SK-N-SH (cell line): Measurements from ENCODE around the gene CSPG4. TPM values are rescaled to one million over a fixed set of nuclear protein-coding genes. Genes with fewer than 3 reads are reported as not detected.

Experiments
- CTCF ChIA-PET: fragments of 300-600, 350-600 bp; formaldehyde crosslinking; extraction: SDS; loops from one replicate; lab custom pipeline; 2021; lab: Yijun Ruan, JAX
- POLR2A ChIA-PET: fragments of 350-600 bp; sonication (Branson Sonifier 250); formaldehyde crosslinking; extraction: SDS; loops from one replicate; lab custom pipeline; 2020; ENCODE audit warnings: antibody characterized with exemption, inconsistent platforms; lab: Yijun Ruan, JAX
- DNase-seq: peaks from one replicate; pipeline ENCODE4 v3.0.0; 2012
- H2AFZ ChIP-seq: fragments of 200-600 bp; sonication (generic); 2 replicates; pipeline ENCODE4 v1.8.1; 2016; ENCODE audit warnings: antibody characterized with exemption, mild to moderate bottlenecking, low read depth
- H3F3A ChIP-seq: fragments of 200-600 bp; sonication (generic); replicated peaks from 2 replicates; pipeline ENCODE3; 2016; ENCODE audit warnings: antibody characterized with exemption, mild to moderate bottlenecking; ENCODE audit not compliant: insufficient read depth
- H3K27ac ChIP-seq, 2 experiments: fragments of 200-500 bp in 1 of 2; fragments of 200-600 bp in 1 of 2; sonication (Bioruptor generic) in 1 of 2; sonication (generic), shearing (Covaris generic) in 1 of 2; 2 replicates each; pipeline versions ENCODE4 v1.5.1 to v1.6.1; 2014 to 2016; ENCODE audit warnings: low read depth in 2 of 2, inconsistent platforms in 1 of 2, low read length in 1 of 2, mild to moderate bottlenecking in 1 of 2, mixed read lengths in 1 of 2
- H3K27me3 ChIP-seq: fragments of 200-600 bp; sonication (generic), shearing (Covaris generic); 2 replicates; pipeline ENCODE4 v1.6.1; 2016; ENCODE audit warnings: mixed run types; ENCODE audit not compliant: insufficient read depth
- H3K36me3 ChIP-seq, 2 experiments: fragments of 200-500 bp in 1 of 2; fragments of 200-600 bp in 1 of 2; sonication (Bioruptor generic) in 1 of 2; sonication (generic) in 1 of 2; replicated peaks in 1 of 2; 2 replicates each; pipeline versions ENCODE3 to v1.5.1; 2014 to 2016; ENCODE audit warnings: low read length in 1 of 2, mild to moderate bottlenecking in 1 of 2; ENCODE audit not compliant: insufficient read depth in 2 of 2, control insufficient read depth in 1 of 2
- H3K4me1 ChIP-seq, 2 experiments: fragments of 200-500 bp in 1 of 2; fragments of 200-600 bp in 1 of 2; sonication (Bioruptor generic) in 1 of 2; sonication (generic), shearing (Covaris generic) in 1 of 2; 2 replicates each; pipeline versions ENCODE4 v1.5.1 to v1.6.1; 2014 to 2016; ENCODE audit warnings: low read depth in 1 of 2, low read length in 1 of 2, mixed run types in 1 of 2; ENCODE audit not compliant: insufficient read depth in 2 of 2, control insufficient read depth in 1 of 2
- H3K4me2 ChIP-seq: fragments of 200-600 bp; sonication (generic), shearing (Covaris generic); 2 replicates; pipeline ENCODE4 v1.6.1; 2017; ENCODE audit warnings: mixed run types
- H3K4me3 ChIP-seq, 2 experiments: fragments of 200-500 bp in 1 of 2; fragments of 200-600 bp in 1 of 2; sonication (Bioruptor generic) in 1 of 2; sonication (generic), shearing (Covaris generic) in 1 of 2; 2 replicates each; pipeline versions ENCODE4 v1.5.1 to v1.8.1; 2014 to 2016; ENCODE audit warnings: low read depth in 2 of 2, inconsistent platforms in 1 of 2, low read length in 1 of 2, mild to moderate bottlenecking in 1 of 2, mixed read lengths in 1 of 2, moderate library complexity in 1 of 2
- H3K79me2 ChIP-seq: fragments of 200-600 bp; sonication (generic); 2 replicates; pipeline ENCODE4 v1.8.1; 2017; ENCODE audit warnings: mild to moderate bottlenecking; ENCODE audit not compliant: insufficient read depth
- H3K9ac ChIP-seq: fragments of 200-600 bp; sonication (generic); 2 replicates; pipeline ENCODE4 v1.6.1; 2017; ENCODE audit warnings: mixed run types
- H3K9me2 ChIP-seq: fragments of 200-600 bp; sonication (generic); 2 replicates; pipeline ENCODE4 v1.6.1; 2017; ENCODE audit warnings: mixed run types
- H3K9me3 ChIP-seq: fragments of 200-600 bp; sonication (generic); 2 replicates; pipeline ENCODE4 v1.6.1; 2017; ENCODE audit warnings: mixed run types, mild to moderate bottlenecking, moderate library complexity
- H4K20me1 ChIP-seq: fragments of 200-600 bp; sonication (generic); 2 replicates; pipeline ENCODE4 v1.6.1; 2017; ENCODE audit warnings: mild to moderate bottlenecking, mixed run types; ENCODE audit not compliant: insufficient read depth
- CTCF ChIP-seq: fragments of 200-600 bp; sonication (generic); IDR thresholded peaks from 2 replicates; pipeline ENCODE4 v1.6.1; 2017; ENCODE audit warnings: antibody characterized with exemption, mild to moderate bottlenecking, moderate library complexity
- EP300 ChIP-seq, 2 experiments: IDR thresholded peaks; 2 replicates each; pipeline versions ENCODE4 v1.4.0 to v1.6.1; 2012; ENCODE audit warnings: borderline replicate concordance in 1 of 2, low read depth in 1 of 2, low read length in 1 of 2
- FOXJ3 ChIP-seq: sonication (generic); formaldehyde crosslinking; IDR thresholded peaks from 2 replicates; pipeline ENCODE4 v1.5.1; 2020; ENCODE audit warnings: mild to moderate bottlenecking, missing genetic modification reagents
- GATA2 ChIP-seq: sonication (generic); formaldehyde crosslinking; IDR thresholded peaks from 2 replicates; pipeline ENCODE4 v1.5.0; 2020; ENCODE audit warnings: mild to moderate bottlenecking, missing genetic modification reagents
- IRF3 ChIP-seq: fragments of 150-350 bp; IDR thresholded peaks from 2 replicates; pipeline ENCODE4 v1.6.1; 2016; ENCODE audit warnings: mild to moderate bottlenecking, low read depth, low read length
- JUND ChIP-seq: IDR thresholded peaks from 2 replicates; pipeline ENCODE4 v1.4.0; 2012
- MAX ChIP-seq: IDR thresholded peaks from 2 replicates; pipeline ENCODE4 v1.4.0; 2012; ENCODE audit warnings: low read depth
- MXI1 ChIP-seq: IDR thresholded peaks from 2 replicates; pipeline ENCODE4 v1.6.1; 2012; ENCODE audit warnings: mild to moderate bottlenecking, low read depth, low read length, improper control_type of control experiment
- NFIC ChIP-seq: IDR thresholded peaks from 2 replicates; pipeline ENCODE4 v1.4.0; 2012; ENCODE audit warnings: borderline replicate concordance
- NRF1 ChIP-seq: IDR thresholded peaks from 2 replicates; pipeline ENCODE4 v1.6.1; 2012; ENCODE audit warnings: low read depth, mild to moderate bottlenecking, low read length
- PBX3 ChIP-seq: IDR thresholded peaks from 2 replicates; pipeline ENCODE4; 2012
- POLR2AphosphoS5 ChIP-seq: IDR thresholded peaks from 2 replicates; pipeline ENCODE4 v1.6.1; 2012; ENCODE audit warnings: low read depth, low read length
- RAD21 ChIP-seq: IDR thresholded peaks from 2 replicates; pipeline ENCODE4 v1.6.1; 2012; ENCODE audit warnings: mild to moderate bottlenecking, low read length
- RXRA ChIP-seq: IDR thresholded peaks from 2 replicates; pipeline ENCODE4 v1.4.0; 2012; ENCODE audit warnings: low read depth, mild to moderate bottlenecking, borderline replicate concordance
- TAF1 ChIP-seq: IDR thresholded peaks from 2 replicates; pipeline ENCODE4 v1.6.1; 2012; ENCODE audit warnings: low read depth, mild to moderate bottlenecking, low read length, moderate library complexity, borderline replicate concordance
- TCF12 ChIP-seq: IDR thresholded peaks from 2 replicates; pipeline ENCODE4 v1.4.0; 2012
- TEAD4 ChIP-seq: IDR thresholded peaks from 2 replicates; pipeline ENCODE4 v1.4.0; 2012; ENCODE audit warnings: mild to moderate bottlenecking, borderline replicate concordance; ENCODE audit not compliant: insufficient read depth
- USF2 ChIP-seq: fragments of 150-350 bp; IDR thresholded peaks from 2 replicates; pipeline ENCODE4 v1.6.1; 2017; ENCODE audit warnings: antibody characterized with exemption, low read length, low read depth, borderline replicate concordance
- ZBTB33 ChIP-seq: IDR thresholded peaks from 2 replicates; pipeline ENCODE4 v1.4.0; 2012; ENCODE audit warnings: low read depth, borderline replicate concordance
- WGBS: methylation state at CpG from one replicate; pipeline ENCODE4 v1.1.6; 2017; ENCODE audit warnings: low lambda C conversion rate; 5-methylcytosine and 5-hydroxymethylcytosine counted together
- polyA plus RNA-seq, 3 experiments: library from polyadenylated mRNA; depleted of rRNA; stranded (reverse); fragments of >200 nt; gene quantifications; 2 replicates each; pipeline ENCODE4 v1.2.3, GENCODE V29; 2012

Gene CSPG4
- polyA plus RNA-seq, 1 of the 3 experiments (the other 2 are of a cell fraction) = 0.35 TPM

GRCh38 chr15:75733761-75734651 lies 21.4 kb upstream of the CSPG4 start:
- POLR2A ChIA-PET = no interaction called here
- Histone ChIP-seq H3K36me3 (no peaks in the 10 kb centered on the region), H3K9me3 (no peaks in the 10 kb centered on the region), H3K9me2 (no peaks in the 10 kb centered on the region)
- TF ChIP-seq MAX (no peak), TAF1 (no peak), TEAD4 (no peak), PBX3 (no peak), IRF3 (no peak), NRF1 (no peak), RXRA (no peak), FOXJ3 (no peak), MXI1 (no peak), JUND (no peak), GATA2 (no peak), RAD21 (no peak), CTCF (no peak), ZBTB33 (no peak), EP300 (IDR thresholded peaks at IDR 0.05; ENCODE audit: borderline replicate concordance in 1 of 2, low read depth in 1 of 2, low read length in 1 of 2) (no peak), POLR2AphosphoS5 (no peak), NFIC (no peak), TCF12 (no peak), USF2 (no peak)
- TF ChIP-seq, all 33 proteins: peak for 0
- peaks cover 0 to 11% of the 10 kb centered on the region in 2 experiments; a peak in 1 of 4 replicates for H3K4me1 ChIP-seq
- H3K4me2 ChIP-seq = no peak overlapping the region
- no peaks in the 10 kb centered on the region for H4K20me1 ChIP-seq
- CTCF ChIA-PET = interaction anchor here (1.0 to 7.2 kb wide), 2 partner anchors 39 to 51 kb away, joined by 3 to 77 read pairs; no protein-coding TSS in a partner anchor
- no peak for DNase-seq
- no peaks in the 10 kb centered on the region for H3K27me3 ChIP-seq
- no peak overlapping the region for H3K9ac ChIP-seq
- H2AFZ ChIP-seq = no peak overlapping the region
- WGBS = over 99% methylated on average over 8 of the region's 14 CpGs
- H3K79me2 ChIP-seq = no peaks in the 10 kb centered on the region
- H3K27ac ChIP-seq = no peak overlapping the region
- no peaks in the 10 kb centered on the region for H3F3A ChIP-seq
- H3K4me3 ChIP-seq = no peak overlapping the region
